IPS-15b (cell line): ENCODE measurements around the gene SPATA4.

Source experiments
- H3K27me3 ChIP-seq: one replicate; pipeline ENCODE4 v1.6.1; 2013; ENCODE audit warnings: low read length; ENCODE audit not compliant: control insufficient read depth, insufficient read depth
- H3K36me3 ChIP-seq: one replicate; pipeline ENCODE4 v1.6.1; 2013; ENCODE audit warnings: low read length; ENCODE audit not compliant: control insufficient read depth, insufficient read depth
- H3K4me1 ChIP-seq: one replicate; pipeline ENCODE4 v1.6.1; 2013; ENCODE audit warnings: mild to moderate bottlenecking, low read length; ENCODE audit not compliant: control insufficient read depth, insufficient read depth
- H3K4me3 ChIP-seq: one replicate; pipeline ENCODE4 v1.5.1; 2013; ENCODE audit warnings: low read depth, low read length
- H3K9ac ChIP-seq: one replicate; pipeline ENCODE4 v1.6.1; 2013; ENCODE audit warnings: low read depth, mild to moderate bottlenecking, low read length
- H3K9me3 ChIP-seq: one replicate; pipeline ENCODE4 v1.6.1; 2013; ENCODE audit warnings: mild to moderate bottlenecking, low read length; ENCODE audit not compliant: control insufficient read depth, insufficient read depth

Gene SPATA4

GRCh38 chr4:176188654-176189053, 6.7 kb downstream of the SPATA4 start:
- Histone ChIP-seq H3K9ac (no peak overlapping the region), H3K4me3 (no peak overlapping the region), H3K36me3 (no peaks in the 10 kb centered on the region), H3K27me3 (no peaks in the 10 kb centered on the region), H3K4me1 (peaks cover 18% of the 10 kb centered on the region), H3K9me3 (no peaks in the 10 kb centered on the region)

- H3K9ac ChIP-seq = no peak overlapping the region
- no peaks in the 10 kb centered on the region for H3K36me3 ChIP-seq
- no peaks in the 10 kb centered on the region for H3K27me3 ChIP-seq
- H3K9me3 ChIP-seq = no peaks in the 10 kb centered on the region
- H3K4me1 ChIP-seq = peaks cover 16% of the 10 kb centered on the region
- H3K4me3 ChIP-seq = no peak overlapping the region
These were observed 7.8 kb downstream of the SPATA4 start for GRCh38 chr4:176187624-176188023.

DNA sequence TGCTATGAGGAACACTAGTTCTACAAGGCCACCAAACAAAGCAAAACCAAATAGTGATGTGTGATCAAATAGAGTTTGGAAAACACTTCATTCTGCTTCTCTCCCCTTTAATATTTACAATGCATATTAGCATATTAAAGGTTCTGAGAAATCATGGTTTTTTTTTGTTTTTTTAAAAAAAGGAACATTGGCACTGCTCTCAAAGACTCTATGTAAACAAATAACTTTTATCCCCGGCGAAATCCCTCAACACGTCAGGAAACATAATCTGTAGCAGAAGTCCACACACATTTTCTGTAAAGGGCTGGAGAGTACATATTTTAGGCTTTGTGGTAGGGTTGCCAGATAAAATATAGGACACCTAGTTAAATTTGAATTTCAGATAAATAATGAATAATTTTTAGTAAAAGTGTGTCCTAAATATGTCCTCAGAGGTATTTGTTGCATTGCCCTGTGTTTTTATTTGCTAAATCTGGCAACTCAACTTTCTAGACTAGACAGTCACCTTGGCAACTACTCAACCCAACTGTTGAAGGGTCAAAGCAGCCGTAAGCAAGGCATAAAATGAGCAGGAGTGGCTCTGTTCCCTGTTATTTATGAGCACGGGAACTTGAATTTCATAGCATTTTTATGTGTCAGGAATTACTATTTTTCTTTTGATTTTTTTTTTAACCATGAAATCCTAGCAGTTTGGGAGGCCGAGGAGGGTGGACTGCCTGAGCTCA, 8.6 kb downstream of the SPATA4 start:
- no peak overlapping the region for H3K9ac ChIP-seq
- no peaks in the 10 kb centered on the region for H3K27me3 ChIP-seq
- peaks cover 16% of the 10 kb centered on the region for H3K4me1 ChIP-seq
- no peak overlapping the region for H3K4me3 ChIP-seq
- H3K36me3 ChIP-seq = no peaks in the 10 kb centered on the region
- no peaks in the 10 kb centered on the region for H3K9me3 ChIP-seq

- H3K4me1 ChIP-seq = peaks cover 16% of the 10 kb centered on the region
- H3K9me3 ChIP-seq = no peaks in the 10 kb centered on the region
- no peak overlapping the region for H3K9ac ChIP-seq
- H3K27me3 ChIP-seq = no peaks in the 10 kb centered on the region
- no peaks in the 10 kb centered on the region for H3K36me3 ChIP-seq
- no peak overlapping the region for H3K4me3 ChIP-seq
These were observed 9.3 kb downstream of the SPATA4 start for GRCh38 chr4:176186067-176186466.

GRCh38 chr4:176185051-176185450, 10.3 kb downstream of the SPATA4 start:
- Histone ChIP-seq H3K27me3 (no peaks in the 10 kb centered on the region), H3K9me3 (no peaks in the 10 kb centered on the region), H3K36me3 (no peaks in the 10 kb centered on the region), H3K4me3 (no peak overlapping the region), H3K4me1 (peaks cover 16% of the 10 kb centered on the region), H3K9ac (no peak overlapping the region)

DNA sequence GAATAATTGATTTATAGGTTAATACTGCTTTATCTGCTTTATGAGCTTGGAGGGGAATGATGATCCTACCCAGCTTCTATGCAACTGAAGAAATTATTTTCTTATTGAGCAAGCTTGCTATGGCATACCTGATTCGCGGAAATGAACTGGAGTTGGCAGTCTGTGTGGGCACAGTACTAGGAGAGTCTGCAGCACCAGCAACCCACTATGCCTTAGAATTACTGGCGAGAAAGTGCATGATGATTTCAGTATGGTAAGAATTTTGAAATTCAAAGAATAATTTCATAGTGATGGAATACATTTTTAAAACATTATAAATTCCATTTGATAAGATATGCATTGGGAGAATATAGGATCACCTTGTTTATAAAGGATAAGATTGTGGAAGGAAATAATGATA, 32.3 kb downstream of the SPATA4 start:
- Histone ChIP-seq H3K27me3 (no peaks in the 10 kb centered on the region), H3K4me1 (no peaks in the 10 kb centered on the region), H3K9ac (no peak overlapping the region), H3K36me3 (no peaks in the 10 kb centered on the region), H3K9me3 (no peaks in the 10 kb centered on the region), H3K4me3 (no peak overlapping the region)

- no peaks in the 10 kb centered on the region for H3K36me3 ChIP-seq
- no peaks in the 10 kb centered on the region for H3K27me3 ChIP-seq
- no peaks in the 10 kb centered on the region for H3K4me1 ChIP-seq
- no peak overlapping the region for H3K4me3 ChIP-seq
- no peak overlapping the region for H3K9ac ChIP-seq
- no peaks in the 10 kb centered on the region for H3K9me3 ChIP-seq
These were observed 38.7 kb downstream of the SPATA4 start for GRCh38 chr4:176156656-176157055.

GRCh38 chr4:176153124-176153523, 42.3 kb downstream of the SPATA4 start:
- H3K9ac ChIP-seq = no peak overlapping the region
- H3K4me1 ChIP-seq = no peaks in the 10 kb centered on the region
- H3K36me3 ChIP-seq = no peaks in the 10 kb centered on the region
- H3K9me3 ChIP-seq = no peaks in the 10 kb centered on the region
- no peak overlapping the region for H3K4me3 ChIP-seq
- no peaks in the 10 kb centered on the region for H3K27me3 ChIP-seq

- H3K27me3 ChIP-seq = no peaks in the 10 kb centered on the region
- no peaks in the 10 kb centered on the region for H3K36me3 ChIP-seq
- no peaks in the 10 kb centered on the region for H3K4me1 ChIP-seq
- no peak overlapping the region for H3K9ac ChIP-seq
- no peaks in the 10 kb centered on the region for H3K9me3 ChIP-seq
- no peak overlapping the region for H3K4me3 ChIP-seq
These were observed 44.7 kb downstream of the SPATA4 start for GRCh38 chr4:176150704-176151103.

DNA sequence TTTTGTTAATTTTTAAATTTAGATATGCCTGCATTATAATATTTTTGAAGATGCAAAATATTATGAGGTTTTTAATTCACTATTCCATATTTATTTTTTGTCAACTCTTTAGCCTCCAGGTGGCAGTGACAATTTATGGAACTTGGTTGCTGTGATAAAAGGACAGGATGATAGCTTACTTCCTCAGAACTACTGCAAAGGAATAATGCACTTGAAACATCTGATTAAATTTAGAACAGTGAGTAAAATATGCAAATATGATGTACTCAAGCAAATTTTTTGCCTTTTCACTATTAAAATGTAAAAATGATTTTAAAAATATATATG, 45.1 kb downstream of the SPATA4 start:
- Histone ChIP-seq H3K9me3 (no peaks in the 10 kb centered on the region), H3K9ac (no peak overlapping the region), H3K36me3 (no peaks in the 10 kb centered on the region), H3K4me1 (no peaks in the 10 kb centered on the region), H3K4me3 (no peak overlapping the region), H3K27me3 (no peaks in the 10 kb centered on the region)

GRCh38 chr4:176149680-176150355, 45.6 kb downstream of the SPATA4 start:
- H3K36me3 ChIP-seq = no peaks in the 10 kb centered on the region
- no peak overlapping the region for H3K9ac ChIP-seq
- no peaks in the 10 kb centered on the region for H3K27me3 ChIP-seq

GRCh38 chr4:176142253-176142652, 53.1 kb downstream of the SPATA4 start:
- H3K4me3 ChIP-seq = no peak overlapping the region
- no peaks in the 10 kb centered on the region for H3K4me1 ChIP-seq
- no peaks in the 10 kb centered on the region for H3K36me3 ChIP-seq
- H3K9me3 ChIP-seq = no peaks in the 10 kb centered on the region
- no peaks in the 10 kb centered on the region for H3K27me3 ChIP-seq
- H3K9ac ChIP-seq = no peak overlapping the region

More at GRCh38 chr4:176149680-176150355, 45.6 kb downstream of the SPATA4 start:
- Histone ChIP-seq H3K9me3 (no peaks in the 10 kb centered on the region), H3K4me1 (no peaks in the 10 kb centered on the region), H3K4me3 (no peak overlapping the region)
